GM19025 (cell line): ENCODE data around the gene TMC5.
"Not testable (repeated sequence)": the region's sequence is repeated elsewhere in the genome, so short reads cannot be mapped to it uniquely, and the experiment has no call there.

Source experiments
- ATAC-seq: cut with Tn5 transposase; IDR thresholded peaks from one replicate; pipeline ENCODE4 v1.9.1; 2021; ENCODE audit warnings: mild to moderate bottlenecking, low read depth, moderate library complexity; ENCODE audit not compliant: unreplicated experiment

The TMC5 gene, protein sequence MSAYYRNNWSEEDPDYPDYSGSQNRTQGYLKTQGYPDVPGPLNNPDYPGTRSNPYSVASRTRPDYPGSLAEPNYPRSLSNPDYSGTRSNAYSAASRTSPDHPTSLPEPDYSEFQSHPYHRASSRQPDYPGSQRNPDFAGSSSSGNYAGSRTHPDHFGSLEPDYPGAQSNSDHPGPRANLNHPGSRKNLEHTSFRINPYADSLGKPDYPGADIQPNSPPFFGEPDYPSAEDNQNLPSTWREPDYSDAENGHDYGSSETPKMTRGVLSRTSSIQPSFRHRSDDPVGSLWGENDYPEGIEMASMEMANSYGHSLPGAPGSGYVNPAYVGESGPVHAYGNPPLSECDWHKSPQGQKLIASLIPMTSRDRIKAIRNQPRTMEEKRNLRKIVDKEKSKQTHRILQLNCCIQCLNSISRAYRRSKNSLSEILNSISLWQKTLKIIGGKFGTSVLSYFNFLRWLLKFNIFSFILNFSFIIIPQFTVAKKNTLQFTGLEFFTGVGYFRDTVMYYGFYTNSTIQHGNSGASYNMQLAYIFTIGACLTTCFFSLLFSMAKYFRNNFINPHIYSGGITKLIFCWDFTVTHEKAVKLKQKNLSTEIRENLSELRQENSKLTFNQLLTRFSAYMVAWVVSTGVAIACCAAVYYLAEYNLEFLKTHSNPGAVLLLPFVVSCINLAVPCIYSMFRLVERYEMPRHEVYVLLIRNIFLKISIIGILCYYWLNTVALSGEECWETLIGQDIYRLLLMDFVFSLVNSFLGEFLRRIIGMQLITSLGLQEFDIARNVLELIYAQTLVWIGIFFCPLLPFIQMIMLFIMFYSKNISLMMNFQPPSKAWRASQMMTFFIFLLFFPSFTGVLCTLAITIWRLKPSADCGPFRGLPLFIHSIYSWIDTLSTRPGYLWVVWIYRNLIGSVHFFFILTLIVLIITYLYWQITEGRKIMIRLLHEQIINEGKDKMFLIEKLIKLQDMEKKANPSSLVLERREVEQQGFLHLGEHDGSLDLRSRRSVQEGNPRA

DNA sequence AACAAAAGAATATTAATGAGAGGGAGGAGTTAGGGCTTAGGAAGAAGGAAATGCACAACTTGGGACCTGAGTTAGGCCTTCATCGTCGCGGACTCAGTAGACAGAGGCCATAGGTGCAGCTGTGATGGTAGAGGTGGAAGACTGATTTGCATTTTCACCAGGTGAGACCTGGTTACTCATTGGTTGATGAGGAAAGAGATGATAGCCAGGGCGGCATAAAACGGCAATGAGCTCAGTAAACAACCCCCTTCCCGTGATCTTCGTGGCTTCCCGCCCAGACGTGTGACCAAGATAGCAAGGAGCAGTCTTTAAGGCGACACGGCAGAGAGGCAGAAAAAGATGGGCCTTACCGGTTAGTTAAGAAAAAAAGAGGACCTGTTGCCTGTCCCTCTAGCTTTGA lies at the start of gene TMC5:
Gene TMC5, plus strand, starts transcription at position 244 of the 400 bp plus-strand sequence. CDS start 22,156 bp downstream, outside the sequence.
- no peak for ATAC-seq

DNA sequence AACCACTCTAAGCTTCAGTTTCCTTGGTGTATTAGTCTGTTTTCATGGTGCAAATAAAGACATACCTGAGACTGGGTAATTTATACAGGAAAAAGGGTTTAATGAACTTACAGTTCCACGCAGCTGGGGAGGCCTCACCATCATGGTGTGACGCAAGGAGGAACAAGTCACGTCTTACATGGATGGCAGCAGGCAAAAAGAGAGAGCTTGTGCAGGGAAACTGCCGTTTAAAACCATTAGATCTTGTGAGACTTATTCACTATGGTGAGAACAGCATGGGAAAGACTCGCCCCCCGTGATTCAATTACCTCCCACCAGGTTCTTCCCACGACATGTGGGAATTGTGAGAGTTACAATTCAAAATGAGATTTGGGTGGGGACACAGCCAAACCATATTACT lies 45.1 kb upstream of the TMC5 start:
- not testable (repeated sequence) for ATAC-seq

DNA sequence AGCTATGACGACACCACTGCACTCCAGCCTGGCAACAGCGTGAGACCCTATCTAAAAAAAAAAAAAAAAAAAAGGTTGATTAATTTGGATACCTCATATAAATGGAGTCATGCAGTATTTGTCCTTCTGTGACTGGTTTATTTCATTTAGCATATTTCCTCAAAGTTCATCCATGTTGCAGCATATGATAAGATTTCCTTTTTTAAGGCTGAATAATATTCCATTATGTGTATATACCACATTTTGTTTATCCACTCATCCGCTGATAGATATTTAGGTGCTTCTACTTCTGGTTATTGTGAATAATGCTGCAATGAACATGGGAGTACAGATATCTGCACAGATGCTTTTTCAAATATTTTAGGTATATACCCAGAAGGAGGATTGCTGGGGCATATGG lies 43.3 kb upstream of the TMC5 start:
- no peak for ATAC-seq

DNA sequence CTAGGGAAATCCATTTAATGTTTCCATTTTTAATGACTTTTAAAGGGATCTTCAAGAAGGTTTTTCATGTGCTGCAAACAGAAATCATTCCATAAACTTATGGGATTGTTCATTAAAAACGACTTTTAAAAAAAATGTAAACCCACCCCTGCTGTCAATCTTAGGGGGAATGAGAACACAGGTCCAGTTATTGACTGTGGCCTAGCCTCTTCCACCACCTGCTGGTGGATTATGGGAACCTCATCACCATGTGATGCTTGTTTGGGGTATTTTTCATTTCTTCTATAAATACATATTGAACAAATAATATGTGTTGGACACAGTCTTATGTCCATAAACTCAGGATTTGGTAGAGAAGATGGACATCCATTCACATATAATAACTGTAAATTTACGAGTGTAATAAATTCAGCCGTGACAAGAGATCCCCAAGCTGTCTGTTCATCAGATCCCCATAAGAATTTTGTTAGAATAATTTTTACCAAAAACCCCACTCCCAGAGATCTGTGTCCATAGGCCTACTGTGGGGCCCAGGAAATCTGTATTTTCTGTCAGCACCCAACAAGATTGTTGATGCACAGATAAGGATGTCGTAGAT lies 42.0 kb upstream of the TMC5 start:
- ATAC-seq: no peak

DNA sequence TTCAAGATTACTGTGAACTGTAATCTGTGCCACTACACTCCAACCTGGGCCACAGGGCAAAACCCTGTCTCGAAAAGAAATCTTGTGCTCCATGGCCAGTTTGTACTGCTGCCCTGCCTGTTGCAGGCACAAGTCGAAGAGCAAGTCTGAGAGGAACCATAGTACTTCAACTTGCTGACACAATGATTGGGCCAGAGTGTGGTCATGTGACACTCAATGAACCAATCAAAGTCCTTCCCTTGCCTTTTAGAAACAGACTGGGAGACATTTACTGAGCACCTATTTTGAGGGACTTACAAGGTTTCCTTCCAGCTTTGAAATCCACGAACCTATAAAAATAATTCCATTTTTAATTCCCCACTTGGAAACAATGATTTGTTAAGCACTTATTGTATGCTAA lies 39.8 kb upstream of the TMC5 start:
- no peak for ATAC-seq

DNA sequence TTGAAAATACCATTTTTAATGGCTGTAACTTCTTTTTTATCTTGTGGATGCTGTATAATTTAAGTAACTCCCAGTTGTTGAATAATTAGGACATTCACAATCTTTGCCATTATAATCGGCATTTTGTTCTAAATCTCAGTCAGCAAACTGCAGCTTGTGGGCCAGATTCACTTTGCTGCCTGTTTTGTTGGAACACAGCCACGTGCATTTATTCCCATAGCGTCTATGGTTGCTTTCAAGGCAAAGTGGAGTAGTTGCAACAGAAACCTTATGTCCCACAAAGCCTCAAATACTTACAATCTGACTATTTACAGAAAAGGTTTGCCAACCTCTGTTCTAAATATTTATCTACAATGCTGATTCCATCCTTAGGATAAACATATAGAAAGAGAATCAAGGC lies 39.2 kb upstream of the TMC5 start:
- no peak for ATAC-seq

DNA sequence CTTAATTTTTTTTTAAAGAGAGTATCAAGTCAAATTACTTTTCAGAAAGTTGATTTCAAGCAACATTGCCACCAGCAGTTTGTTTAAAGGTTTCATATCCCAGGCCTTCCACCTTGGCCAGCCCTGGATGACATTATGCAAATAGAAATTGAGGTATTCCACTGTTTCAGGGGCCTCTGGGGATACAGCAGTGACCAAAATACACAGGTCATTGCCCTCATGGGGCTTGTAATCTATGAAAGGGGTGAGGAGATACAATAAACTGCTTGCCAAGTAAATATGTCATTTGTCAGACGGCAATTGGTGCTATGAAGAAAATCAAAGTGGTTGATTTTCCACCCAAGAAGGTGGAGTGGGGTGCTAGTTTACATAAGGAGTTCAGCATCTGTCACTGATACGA lies 37.8 kb upstream of the TMC5 start:
- ATAC-seq: no peak

DNA sequence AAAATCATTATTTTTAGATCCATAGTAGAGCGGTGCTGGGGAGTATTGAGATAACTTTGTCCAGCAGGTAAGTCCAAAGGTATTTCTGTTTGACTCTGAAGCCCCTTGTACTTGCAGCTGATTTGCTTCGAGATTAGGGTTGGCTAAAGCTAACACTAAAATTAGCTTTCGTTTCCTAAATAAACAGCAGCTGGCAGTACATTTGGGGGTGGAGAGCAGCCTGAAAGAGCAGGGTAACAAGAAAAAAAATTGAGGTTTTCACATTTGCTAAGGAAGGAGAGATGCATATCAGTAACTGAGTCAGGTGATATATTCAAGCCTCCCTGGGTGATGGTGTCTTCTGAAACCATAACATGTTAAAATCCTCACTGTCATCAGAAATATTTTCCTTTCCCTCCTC lies 37.4 kb upstream of the TMC5 start:
- no peak for ATAC-seq

DNA sequence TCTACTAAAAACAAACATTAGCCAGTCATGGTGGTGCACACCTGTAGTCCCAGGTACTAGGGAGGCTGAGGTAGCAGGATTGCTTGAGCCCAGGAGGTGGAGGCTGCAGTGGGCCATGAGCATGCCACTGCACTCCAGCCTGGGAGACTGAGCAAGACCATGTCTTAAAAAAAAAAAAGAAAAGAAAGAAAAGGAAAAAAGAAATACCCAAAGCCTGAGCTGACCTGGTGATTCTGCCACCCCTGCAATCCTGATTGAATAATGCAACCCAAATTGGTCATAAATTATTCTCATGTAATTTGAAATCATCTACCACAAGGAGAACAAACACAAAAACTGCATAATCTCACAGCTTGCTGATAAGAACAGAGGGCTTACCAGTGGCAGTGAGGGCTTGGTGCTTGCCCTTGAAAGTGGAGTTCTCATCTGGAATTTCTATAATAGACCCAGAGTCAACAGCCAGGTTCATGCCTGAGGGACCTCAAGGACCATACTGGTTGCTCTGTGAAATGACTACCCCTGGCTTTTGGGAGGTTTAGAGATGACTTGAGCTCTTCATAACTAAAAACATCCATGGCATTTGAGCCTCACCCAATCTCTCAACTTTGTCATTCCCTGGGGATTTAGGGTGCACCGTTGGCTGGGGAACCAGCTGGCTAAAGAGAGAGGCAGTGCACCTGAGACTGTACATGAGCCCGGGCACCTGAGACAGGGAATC lies 35.4 kb upstream of the TMC5 start:
- ATAC-seq: no peak

DNA sequence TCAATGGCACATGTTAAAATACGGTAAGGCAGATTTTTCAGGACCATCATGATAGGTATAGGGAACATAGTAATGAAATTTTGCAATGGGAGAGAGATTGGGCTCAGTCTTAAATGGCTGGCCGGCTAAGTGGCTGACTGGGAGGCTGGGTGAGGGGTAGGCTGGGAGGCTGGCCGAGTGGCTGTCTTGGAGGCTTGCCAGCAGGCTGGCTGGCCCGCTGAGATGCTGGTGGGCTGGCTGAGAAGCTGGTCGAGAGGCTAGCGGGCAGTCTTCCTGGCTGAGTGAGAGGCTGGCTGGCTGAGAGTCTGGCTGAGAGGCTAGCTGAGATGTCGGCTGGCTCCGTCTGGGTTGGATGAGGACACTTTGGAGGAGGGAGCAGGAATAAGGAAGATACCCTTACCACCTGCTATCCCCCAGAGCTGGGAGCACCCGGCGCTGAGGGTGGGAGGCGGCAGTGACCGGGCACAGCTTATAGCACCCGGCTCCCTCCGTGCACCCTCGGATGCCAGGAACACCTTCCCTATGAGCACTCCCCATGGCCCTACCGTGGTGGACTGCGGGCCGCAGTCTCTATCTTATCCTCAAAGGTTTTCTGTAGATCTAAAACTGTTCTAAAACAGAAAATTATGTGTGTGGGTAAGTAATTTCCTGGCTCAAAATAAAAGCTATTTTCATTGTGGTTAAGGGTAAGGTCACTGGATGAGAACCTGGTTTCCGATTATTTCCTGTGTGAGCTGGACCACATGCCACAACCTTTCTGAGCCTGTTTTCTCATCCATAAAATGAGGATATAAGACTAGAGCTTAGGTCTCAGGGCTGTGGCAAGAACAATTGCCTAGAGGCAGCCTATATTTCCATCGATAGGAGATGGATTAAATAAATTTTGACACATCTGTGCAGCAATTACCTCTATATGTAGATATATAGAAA lies 34.5 kb upstream of the TMC5 start:
- ATAC-seq: no peak

DNA sequence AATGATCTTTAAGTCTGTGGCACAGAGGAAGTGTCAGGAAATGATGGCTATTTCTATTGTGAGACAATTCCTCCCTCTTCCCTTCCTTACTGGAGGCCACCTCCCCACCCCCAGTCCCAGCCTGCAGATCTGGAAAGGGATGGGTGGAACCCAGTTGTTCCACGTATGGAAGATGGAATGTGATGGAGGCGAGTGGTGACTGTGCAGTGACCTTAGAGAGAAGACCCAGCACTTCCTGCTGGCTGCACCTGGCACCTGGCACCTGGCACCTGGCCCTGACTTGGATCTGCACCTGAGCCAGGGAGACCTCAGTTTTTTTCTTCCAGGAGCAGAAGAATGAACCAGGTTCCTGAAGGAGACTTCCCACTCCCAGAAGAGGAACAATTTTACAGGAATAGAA lies 33.0 kb upstream of the TMC5 start:
- ATAC-seq: no peak

DNA sequence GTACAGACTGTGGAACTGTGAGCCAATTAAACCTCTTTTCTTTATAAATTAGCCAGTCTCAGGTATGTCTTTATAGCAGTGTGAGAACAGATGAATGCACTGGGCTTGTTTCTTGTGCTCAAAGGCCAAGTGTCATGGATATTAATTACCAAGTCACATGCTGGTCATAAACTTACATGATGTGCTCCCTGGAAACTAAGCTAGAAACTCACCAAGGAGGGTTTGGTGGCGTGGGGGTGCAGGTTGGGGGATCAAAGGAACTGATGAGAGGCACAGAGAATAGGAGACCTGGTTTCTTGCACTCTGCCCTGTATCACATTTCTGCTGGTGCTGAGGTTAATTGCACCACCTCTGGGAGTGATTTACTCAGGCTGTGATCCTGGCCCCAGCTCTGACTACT lies 31.2 kb upstream of the TMC5 start:
- ATAC-seq: no peak

DNA sequence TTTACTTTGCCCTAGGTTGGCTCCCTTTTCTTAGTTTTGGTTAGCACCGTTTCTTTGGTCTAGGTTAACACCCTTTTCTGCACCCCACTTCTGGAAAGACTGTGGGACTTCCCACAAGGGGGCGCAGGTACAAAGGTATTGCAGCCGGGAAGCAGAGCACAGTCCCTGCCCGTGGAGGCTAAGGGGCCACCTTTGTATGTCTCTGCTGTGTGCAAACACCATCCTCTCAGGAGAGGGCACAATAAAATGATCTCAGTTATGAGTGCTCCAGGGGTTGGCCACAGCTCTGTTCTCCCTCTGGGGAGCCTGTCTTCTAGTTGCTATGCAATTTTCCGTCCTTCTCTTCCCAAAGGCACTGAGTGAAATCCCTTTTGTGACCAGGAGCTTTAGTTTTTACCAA lies 28.4 kb upstream of the TMC5 start:
- no peak for ATAC-seq

DNA sequence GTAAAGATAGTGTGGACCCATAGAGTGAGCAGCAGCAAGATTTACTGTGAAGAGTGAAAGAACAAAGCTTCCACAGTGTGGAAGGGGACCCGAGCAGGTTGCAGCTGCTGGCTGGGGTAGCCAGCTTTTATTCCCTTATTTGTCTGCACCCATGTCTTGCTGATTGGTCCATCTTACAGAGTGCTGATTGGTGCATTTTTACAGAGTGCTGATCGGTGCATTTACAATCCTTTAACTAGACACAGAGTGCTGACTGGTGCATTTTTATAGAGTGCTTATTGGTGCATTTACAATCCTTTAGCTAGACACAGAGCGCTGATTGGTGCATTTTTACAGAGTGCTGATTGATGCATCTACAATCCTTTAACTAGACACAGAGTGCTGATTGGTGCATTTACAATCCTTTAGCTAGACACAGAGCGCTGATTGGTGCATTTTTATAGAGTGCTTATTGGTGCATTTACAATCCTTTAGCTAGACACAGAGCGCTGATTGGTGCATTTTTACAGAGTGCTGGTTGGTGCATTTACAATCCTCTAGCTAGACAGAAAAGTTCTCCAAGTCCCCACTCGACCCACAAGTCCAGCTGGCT lies 26.4 kb upstream of the TMC5 start:
- ATAC-seq: not testable (repeated sequence)

DNA sequence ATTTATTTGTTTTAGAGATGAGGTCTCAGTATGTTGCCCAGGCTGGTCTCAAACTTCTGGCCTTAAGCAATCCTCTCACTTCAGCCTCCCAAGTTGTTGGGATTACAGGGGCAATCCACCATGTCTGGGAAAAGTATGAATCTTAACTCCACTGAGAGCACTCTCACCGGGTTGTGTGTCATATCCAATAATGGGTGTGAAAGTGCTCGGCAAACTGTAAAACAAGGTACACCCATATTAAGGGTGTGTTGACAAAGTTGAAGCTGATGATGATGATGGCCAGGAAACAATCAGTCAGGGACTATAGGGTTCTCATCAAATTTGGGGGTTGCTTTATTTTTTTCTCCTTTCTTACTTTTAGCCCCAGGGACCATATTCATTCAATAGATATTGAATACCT lies 25.3 kb upstream of the TMC5 start:
- ATAC-seq: no peak

DNA sequence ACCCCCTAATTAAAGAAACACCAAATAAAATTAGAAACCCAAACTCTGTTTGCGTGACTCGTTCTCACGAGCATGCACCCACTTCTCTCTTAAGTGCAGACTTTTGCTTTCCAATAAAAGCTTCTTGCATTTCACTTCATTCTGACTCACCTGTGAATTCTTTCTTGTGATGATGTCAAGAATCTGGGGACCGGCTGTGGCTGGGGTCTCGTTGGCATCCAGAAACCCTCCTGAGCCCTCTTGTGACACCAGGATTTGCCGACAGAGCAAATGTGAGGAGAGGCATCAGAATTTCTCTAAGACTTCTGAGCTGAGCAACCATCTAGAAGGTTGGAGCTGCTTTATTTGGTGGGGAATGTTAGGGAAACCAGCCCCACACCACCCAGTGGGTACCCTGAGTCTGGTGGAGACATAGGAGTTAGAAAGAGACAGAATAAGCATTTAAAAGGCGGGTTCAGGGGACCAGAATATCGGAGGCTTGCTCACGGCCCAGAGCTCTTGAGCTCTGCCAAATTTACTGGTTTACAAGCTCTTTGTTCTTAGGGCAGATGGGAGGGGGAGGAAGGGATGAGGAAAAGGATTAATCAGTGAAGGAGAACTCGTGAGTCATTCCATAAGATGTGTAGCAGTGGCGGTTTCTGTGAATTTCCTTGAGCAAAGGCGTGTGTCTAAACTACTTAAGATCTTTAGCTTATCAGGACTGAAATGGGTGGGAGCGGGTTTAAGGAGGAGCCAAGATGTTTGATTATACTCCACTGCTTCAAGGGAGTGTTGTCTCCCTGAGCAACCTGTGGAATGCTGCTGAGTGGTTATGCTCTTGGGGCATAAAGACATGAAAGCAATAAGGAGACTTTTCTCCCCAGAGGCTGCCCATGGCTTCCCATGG lies 24.2 kb upstream of the TMC5 start:
- no peak for ATAC-seq

DNA sequence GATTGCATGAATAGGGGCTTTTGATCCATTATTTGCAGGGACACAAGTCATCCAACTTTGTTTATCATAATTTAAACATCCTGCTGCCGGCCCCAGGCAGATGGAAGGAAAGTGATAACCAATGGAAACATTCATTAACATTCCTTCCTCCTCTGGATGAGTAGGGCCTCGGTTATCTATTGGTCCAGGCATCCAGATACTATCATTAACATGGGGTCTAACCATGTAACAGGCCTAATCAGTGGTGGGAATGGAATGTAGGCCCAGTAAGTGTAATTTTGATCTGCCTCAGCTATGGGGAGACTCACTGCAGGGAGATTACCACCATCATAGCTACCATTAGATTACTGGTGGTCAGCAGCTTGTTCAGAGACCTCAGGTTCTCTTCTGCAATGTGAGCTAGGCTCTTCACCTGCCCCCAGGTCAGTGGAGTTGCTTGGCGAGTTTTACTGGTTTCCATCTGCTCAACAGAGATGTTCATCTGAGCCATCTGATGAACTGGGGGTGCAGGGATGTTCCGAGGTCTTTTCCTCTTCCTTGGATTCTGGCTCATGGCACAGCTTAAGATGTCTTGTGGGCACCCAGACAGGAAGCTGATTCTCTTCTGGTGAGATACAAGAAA lies 21.9 kb upstream of the TMC5 start:
- ATAC-seq: not testable (repeated sequence)
